Uterus (tissue), 4 donors: ENCODE data around the gene MBD5. TPM values are rescaled to one million over a fixed set of nuclear protein-coding genes. Genes with fewer than 3 reads are reported as not detected.

ENCODE experiments used
- DNase-seq, 2 donors: peaks; one replicate each; pipeline ENCODE4 v3.0.0-alpha.2; 2019 to 2020
- H3K27ac ChIP-seq, 2 donors: fragments of 200-600 bp; sonication (generic); 1 replicate in 1 of 2; 2 replicates in 1 of 2; pipeline ENCODE4 v1.5.1; 2016 to 2018
- H3K27me3 ChIP-seq, 2 donors: fragments of 200-600 bp; sonication (generic); one replicate each; pipeline ENCODE4 v1.5.1; 2018 to 2019; ENCODE audit warnings: control low read depth in 1 of 2
- H3K36me3 ChIP-seq, 2 donors: fragments of 200-600 bp; sonication (generic); one replicate each; pipeline ENCODE4 v1.5.1; 2019; ENCODE audit warnings: control low read depth in 1 of 2
- H3K4me1 ChIP-seq, 2 donors: fragments of 200-600 bp; sonication (generic); one replicate each; pipeline ENCODE4 v1.5.1; 2018 to 2019; ENCODE audit warnings: control low read depth in 1 of 2
- H3K4me3 ChIP-seq, 2 donors: fragments of 200-600 bp; sonication (generic); 1 replicate in 1 of 2; 2 replicates in 1 of 2; pipeline ENCODE4 v1.5.1; 2018 to 2019; ENCODE audit warnings: mild to moderate bottlenecking in 1 of 2
- H3K9me3 ChIP-seq, 2 donors: fragments of 200-600 bp; sonication (generic); one replicate each; pipeline ENCODE4 v1.5.1; 2019; ENCODE audit warnings: control low read depth in 1 of 2
- CTCF ChIP-seq, 4 experiments: fragments of 200-600 bp in 2 of 4; fragments of 450-650 bp in 2 of 4; sonication (generic) in 2 of 4; IDR thresholded peaks; one replicate each; pipeline ENCODE4 v1.5.1; 2016 to 2019; ENCODE audit warnings: antibody characterized with exemption in 4 of 4, mild to moderate bottlenecking in 2 of 4, moderate library complexity in 1 of 4
- POLR2A ChIP-seq, 2 donors: fragments of 450-650 bp; IDR thresholded peaks; one replicate each; pipeline ENCODE4 v1.6.1; 2016; ENCODE audit warnings: antibody characterized with exemption in 2 of 2, mild to moderate bottlenecking in 1 of 2, moderate library complexity in 1 of 2
- intact Hi-C: fragments of 100-400 bp; cut with DNase I; formaldehyde crosslinking; loops from one replicate; pipeline ENCODE4 v1.15.1; 2023; ENCODE audit warnings: low total_unique reads
- total RNA-seq, 4 donors: library from RNA; depleted of rRNA in 3 of 4; stranded (reverse); fragments of >200 nt in 3 of 4; gene quantifications; one replicate each; pipeline versions ENCODE4 v1.1.0 to v1.2.4, GENCODE V29; 2014 to 2023
- donor health status: DM: yes; HTN: yes; CAD: no.

MBD5 gene
- total RNA-seq, 4 donors from 2014 or later = 17.4 to 77.9 (median 51.5) TPM

DNA sequence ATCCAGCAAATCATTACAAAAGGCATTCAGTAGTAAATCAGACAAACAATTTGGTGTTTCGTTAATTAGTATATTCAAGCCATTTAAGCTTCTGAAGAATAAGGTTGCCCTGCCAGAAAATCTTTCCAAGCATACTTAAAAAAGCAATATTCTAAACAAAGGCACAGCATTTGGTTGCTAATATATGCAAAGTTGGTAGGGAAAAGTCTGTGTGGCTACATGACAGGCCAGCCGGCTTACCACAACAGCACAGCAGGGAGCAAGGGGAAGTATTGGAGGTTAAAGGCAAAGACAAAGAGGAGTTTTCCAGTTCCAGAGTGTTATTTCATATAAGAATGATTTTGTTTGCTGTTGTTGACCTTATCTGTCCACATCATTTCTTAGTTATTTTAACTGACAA, 282.3 kb downstream of the MBD5 start:
- TF ChIP-seq POLR2A (IDR thresholded peaks at IDR 0.05) (no peak), CTCF (IDR thresholded peaks at IDR 0.05) (no peak)
- no peak for DNase-seq
- Histone ChIP-seq H3K27ac (no peak overlapping the region), H3K9me3 (no peaks in the 10 kb centered on the region), H3K4me3 (no peak overlapping the region), H3K4me1 (no peaks in the 10 kb centered on the region), H3K36me3 (no peaks in the 10 kb centered on the region), H3K27me3 (no peaks in the 10 kb centered on the region)
- intact Hi-C loops = no loop called here

GRCh38 chr2:148305476-148305875, 284.6 kb downstream of the MBD5 start:
- H3K4me1 ChIP-seq = no peaks in the 10 kb centered on the region
- H3K27me3 ChIP-seq = no peaks in the 10 kb centered on the region
- no peaks in the 10 kb centered on the region for H3K36me3 ChIP-seq
- no peak for DNase-seq
- H3K4me3 ChIP-seq = no peak overlapping the region
- intact Hi-C loops = no loop called here
- H3K27ac ChIP-seq = no peak overlapping the region
- no peaks in the 10 kb centered on the region for H3K9me3 ChIP-seq
- TF ChIP-seq CTCF (IDR thresholded peaks at IDR 0.05) (no peak), POLR2A (IDR thresholded peaks at IDR 0.05) (no peak)

GRCh38 chr2:148306027-148306426, 285.1 kb downstream of the MBD5 start:
- no peak overlapping the region for H3K27ac ChIP-seq
- H3K36me3 ChIP-seq = no peaks in the 10 kb centered on the region
- H3K9me3 ChIP-seq = no peaks in the 10 kb centered on the region
- TF ChIP-seq CTCF (IDR thresholded peaks at IDR 0.05) = no peak
- no peak for TF ChIP-seq POLR2A (IDR thresholded peaks at IDR 0.05)
- DNase-seq = no peak
- no peaks in the 10 kb centered on the region for H3K27me3 ChIP-seq
- no peaks in the 10 kb centered on the region for H3K4me1 ChIP-seq
- no peak overlapping the region for H3K4me3 ChIP-seq
- intact Hi-C loops = no loop called here

- Histone ChIP-seq H3K4me3 (no peak overlapping the region), H3K27ac (no peak overlapping the region), H3K27me3 (no peaks in the 10 kb centered on the region), H3K36me3 (no peaks in the 10 kb centered on the region), H3K9me3 (peaks cover 0 to 4% of the 10 kb centered on the region in 2 donors), H3K4me1 (no peaks in the 10 kb centered on the region)
- intact Hi-C loops = no loop called here
- no peak for DNase-seq
- no peak for TF ChIP-seq CTCF (IDR thresholded peaks at IDR 0.05)
- no peak for TF ChIP-seq POLR2A (IDR thresholded peaks at IDR 0.05)
Observed at GRCh38 chr2:148317598-148317997, 296.7 kb downstream of the MBD5 start.

GRCh38 chr2:148338541-148338940, 317.6 kb downstream of the MBD5 start:
- Histone ChIP-seq H3K27me3 (no peaks in the 10 kb centered on the region), H3K4me1 (no peaks in the 10 kb centered on the region), H3K36me3 (no peaks in the 10 kb centered on the region), H3K9me3 (peaks cover 0 to 8% of the 10 kb centered on the region in 2 donors), H3K27ac (no peak overlapping the region), H3K4me3 (no peak overlapping the region)
- no peak for TF ChIP-seq POLR2A (IDR thresholded peaks at IDR 0.05)
- no peak for TF ChIP-seq CTCF (IDR thresholded peaks at IDR 0.05)
- DNase-seq = no peak
- intact Hi-C loops = no loop called here
